Epithelial cell of esophagus (primary cell): ENCODE data around the gene AP3B2.
"Not testable (repeated sequence)": the region's sequence is repeated elsewhere in the genome, so short reads cannot be mapped to it uniquely, and the experiment has no call there.

Experiments
- DNase-seq: peaks from one replicate; pipeline ENCODE4 v3.0.0; 2010; ENCODE audit warnings: low read depth
- H3K4me3 ChIP-seq: 2 replicates; pipeline ENCODE4 v1.5.1; 2011; ENCODE audit warnings: mild to moderate bottlenecking, low read length, control low read depth
- TF ChIP-seq, protein P1 (sequence below): IDR thresholded peaks from 2 replicates; pipeline ENCODE4 v1.5.1; 2011; ENCODE audit warnings: low read depth, mild to moderate bottlenecking, low read length, control low read depth, inconsistent platforms; ENCODE audit not compliant: insufficient read depth; ENCODE audit errors: missing control alignments

AP3B2 gene

DNA sequence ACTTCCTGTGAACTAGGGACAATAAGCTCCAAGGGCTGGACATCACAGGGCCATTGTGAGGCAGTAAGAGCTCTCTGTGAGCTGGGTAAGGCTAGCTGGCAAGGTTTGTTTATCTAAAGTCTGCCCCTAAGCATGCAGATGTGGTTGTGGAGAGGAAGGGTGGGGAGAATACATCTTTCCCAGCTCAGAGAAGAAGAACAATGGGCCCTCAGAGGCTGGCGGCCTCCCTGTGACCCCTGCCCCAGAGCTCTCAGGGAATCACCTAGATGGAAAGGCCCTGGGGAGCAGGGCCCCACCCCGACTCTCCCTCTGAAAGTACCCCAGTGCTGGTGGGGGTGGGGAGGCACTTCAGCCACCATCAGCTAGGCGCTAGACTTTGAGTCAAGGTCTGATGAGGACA is 4.3 kb upstream of the AP3B2 start:
- H3K4me3 ChIP-seq, result no peak overlapping the region
- no peak for DNase-seq
- TF ChIP-seq, protein P1, sequence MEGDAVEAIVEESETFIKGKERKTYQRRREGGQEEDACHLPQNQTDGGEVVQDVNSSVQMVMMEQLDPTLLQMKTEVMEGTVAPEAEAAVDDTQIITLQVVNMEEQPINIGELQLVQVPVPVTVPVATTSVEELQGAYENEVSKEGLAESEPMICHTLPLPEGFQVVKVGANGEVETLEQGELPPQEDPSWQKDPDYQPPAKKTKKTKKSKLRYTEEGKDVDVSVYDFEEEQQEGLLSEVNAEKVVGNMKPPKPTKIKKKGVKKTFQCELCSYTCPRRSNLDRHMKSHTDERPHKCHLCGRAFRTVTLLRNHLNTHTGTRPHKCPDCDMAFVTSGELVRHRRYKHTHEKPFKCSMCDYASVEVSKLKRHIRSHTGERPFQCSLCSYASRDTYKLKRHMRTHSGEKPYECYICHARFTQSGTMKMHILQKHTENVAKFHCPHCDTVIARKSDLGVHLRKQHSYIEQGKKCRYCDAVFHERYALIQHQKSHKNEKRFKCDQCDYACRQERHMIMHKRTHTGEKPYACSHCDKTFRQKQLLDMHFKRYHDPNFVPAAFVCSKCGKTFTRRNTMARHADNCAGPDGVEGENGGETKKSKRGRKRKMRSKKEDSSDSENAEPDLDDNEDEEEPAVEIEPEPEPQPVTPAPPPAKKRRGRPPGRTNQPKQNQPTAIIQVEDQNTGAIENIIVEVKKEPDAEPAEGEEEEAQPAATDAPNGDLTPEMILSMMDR, result no peak

DNA sequence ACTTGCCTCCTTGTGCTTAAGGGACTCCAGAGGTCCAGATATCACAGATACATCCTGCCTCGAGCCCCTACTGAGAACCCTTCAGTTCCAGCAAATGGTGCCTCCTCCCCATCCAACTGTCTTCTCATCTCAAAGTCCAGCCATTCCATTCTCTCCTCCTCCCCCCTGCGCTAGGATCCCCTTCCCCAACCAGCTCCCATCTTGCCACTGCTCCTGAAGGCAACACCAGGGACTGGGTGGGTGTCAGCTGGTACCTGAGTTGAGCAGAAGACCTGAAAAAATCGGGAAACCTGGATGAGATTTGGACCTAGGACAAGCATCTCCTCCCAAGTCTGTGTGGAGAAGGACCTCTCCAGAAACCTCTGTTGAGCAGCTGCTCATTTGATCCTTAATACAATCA is 2.4 kb upstream of the AP3B2 start:
- TF ChIP-seq, protein P1, result no peak
- DNase-seq, result no peak
- H3K4me3 ChIP-seq, result no peak overlapping the region

DNA sequence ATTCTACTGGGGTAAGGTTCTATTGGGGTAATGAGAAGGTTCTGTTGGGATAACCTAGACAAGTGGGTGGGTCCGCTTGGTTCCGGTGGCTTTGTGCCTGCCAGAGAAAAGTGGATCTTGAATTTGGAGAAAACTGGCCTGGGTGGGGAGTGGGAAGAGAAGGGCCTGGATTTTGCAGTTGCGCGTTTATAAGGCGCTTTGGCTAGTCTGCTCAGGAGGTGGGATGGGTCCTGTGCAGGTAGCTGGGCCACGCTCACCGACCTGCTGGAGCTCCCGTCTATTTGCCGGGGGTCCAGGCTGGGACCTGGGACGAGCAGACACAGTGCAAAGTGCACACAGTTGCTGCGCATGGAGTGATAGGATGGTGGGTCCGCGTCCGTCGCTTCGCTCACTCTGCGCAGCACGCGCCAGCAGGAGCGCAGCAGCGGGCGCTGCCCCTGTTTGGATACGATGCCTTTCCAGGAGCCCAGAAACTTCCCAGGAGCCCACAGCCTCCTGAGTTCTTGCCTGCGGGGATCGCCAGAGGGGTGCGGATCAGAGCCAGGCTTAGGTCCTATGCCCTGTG is 1.3 kb upstream of the AP3B2 start:
- no peak for DNase-seq
- no peak overlapping the region for H3K4me3 ChIP-seq

DNA sequence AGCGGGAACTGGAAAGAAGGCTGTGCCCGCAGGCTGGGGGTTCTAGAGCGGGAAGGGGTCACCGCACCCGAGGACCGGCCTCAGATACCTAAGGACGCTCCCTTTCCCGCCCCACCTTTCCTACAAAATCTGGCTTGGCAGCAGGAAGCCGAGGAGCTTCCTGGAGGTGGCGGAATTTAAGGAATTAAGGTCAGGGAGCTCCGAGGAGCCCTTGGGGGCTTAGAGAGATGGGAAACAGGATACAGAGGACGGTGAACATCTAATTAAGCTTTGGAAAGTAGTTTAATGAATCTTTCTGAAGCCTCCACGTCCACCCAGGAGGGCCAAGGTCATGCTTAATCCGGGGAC is 507 bp upstream of the AP3B2 start:
- peak overlapping the region; percentile 59 for H3K4me3 ChIP-seq
- TF ChIP-seq, protein P1, result no peak

More for the DNA sequence above, 1.3 kb upstream of the AP3B2 start:
- TF ChIP-seq, protein P1, result no peak

DNA sequence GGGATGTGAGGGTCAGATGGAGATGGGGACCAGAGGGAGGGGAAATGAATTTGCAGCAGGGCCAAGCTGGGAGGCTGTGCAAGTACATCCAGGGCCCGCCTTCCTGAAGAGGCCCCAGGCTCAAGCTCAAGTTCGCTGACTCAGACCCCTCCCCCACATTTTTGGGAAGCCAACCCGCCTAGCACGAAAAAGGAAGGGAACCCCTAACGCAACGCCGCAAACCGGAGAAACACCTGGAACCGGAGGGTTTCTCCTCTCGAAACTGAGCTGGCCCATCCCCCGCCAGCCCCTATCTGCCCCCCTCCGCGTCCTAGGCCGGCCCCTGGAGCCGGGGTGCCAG is 624 bp downstream of the AP3B2 start:
- DNase-seq, result no peak
- TF ChIP-seq, protein P1, result no peak
- peak overlapping the region; percentile 39 for H3K4me3 ChIP-seq

More for the DNA sequence above, 507 bp upstream of the AP3B2 start:
- DNase-seq, result peak; percentile 6

DNA sequence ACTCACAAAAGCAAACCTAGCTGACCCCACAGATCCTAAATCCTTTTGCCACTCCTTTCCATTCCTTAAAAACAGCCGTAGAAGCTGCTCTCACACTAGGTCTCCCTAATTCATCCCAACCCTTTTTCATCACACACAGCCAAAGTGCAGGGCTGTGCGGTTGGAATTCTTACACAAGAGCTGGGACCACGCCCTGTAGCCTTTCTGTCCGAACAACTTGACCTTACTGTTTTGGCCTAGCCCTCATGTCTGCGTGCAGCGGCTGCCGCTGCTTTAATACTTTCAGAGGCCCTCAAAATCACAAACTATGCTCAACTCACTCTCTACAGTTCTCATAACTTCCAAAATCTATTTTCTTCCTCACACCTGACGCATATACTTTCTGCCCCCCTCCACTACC is 3.8 kb downstream of the AP3B2 start:
- DNase-seq, H3K4me3 ChIP-seq: not testable (repeated sequence)

DNA sequence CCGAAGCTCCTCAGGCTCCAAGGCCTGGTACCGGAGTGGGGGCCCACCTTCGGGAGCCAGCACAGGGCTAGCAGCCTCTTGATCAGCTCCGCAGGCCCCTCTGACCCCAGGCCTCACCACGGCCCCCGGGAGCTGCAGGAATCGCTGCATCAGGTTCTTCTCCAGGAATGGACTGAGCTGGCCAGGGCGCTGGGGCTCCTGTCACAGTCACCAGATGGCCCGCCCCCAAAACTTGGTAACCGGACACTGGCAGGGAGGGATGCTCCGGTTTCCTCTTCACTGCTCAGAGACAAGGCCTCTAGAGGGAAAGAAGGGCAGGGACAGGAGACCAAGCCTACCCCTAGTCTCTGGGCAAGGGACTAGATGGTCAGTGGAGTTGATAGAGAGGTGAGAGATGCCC is 9.9 kb downstream of the AP3B2 start:
- TF ChIP-seq, protein P1, result no peak

More for the DNA sequence above, 9.9 kb downstream of the AP3B2 start:
- no peak for DNase-seq
- H3K4me3 ChIP-seq, result no peak overlapping the region
